Ishikawa (cell line): ENCODE measurements around the gene AQP2.

Experiments used
- CEBPB ChIP-seq: IDR thresholded peaks from 2 replicates; pipeline ENCODE4 v1.6.1; 2012
- CREB1 ChIP-seq: IDR thresholded peaks from 2 replicates; pipeline ENCODE4 v1.6.1; 2012; ENCODE audit warnings: low read depth
- EGR1 ChIP-seq: IDR thresholded peaks from 2 replicates; pipeline ENCODE4 v1.6.1; 2012
- EP300 ChIP-seq: IDR thresholded peaks from 2 replicates; pipeline ENCODE4 v1.6.1; 2012; ENCODE audit warnings: borderline replicate concordance
- FOXM1 ChIP-seq: IDR thresholded peaks from 2 replicates; pipeline ENCODE4 v1.6.1; 2012; ENCODE audit warnings: low read depth, borderline replicate concordance
- MAX ChIP-seq: IDR thresholded peaks from 2 replicates; pipeline ENCODE4 v1.6.1; 2012
- NFIC ChIP-seq: IDR thresholded peaks from 2 replicates; pipeline ENCODE4 v1.6.1; 2012
- RAD21 ChIP-seq: IDR thresholded peaks from 2 replicates; pipeline ENCODE4 v1.6.1; 2012; ENCODE audit warnings: low read depth
- TAF1 ChIP-seq: IDR thresholded peaks from 2 replicates; pipeline ENCODE4 v1.6.1; 2012; ENCODE audit warnings: low read depth, mild to moderate bottlenecking
- TCF12 ChIP-seq: IDR thresholded peaks from 2 replicates; pipeline ENCODE4 v1.6.1; 2012; ENCODE audit warnings: low read depth
- TEAD4 ChIP-seq: IDR thresholded peaks from 2 replicates; pipeline ENCODE4 v1.6.1; 2012
- YY1 ChIP-seq: IDR thresholded peaks from 2 replicates; pipeline ENCODE4 v1.6.1; 2012; ENCODE audit warnings: low read depth
- ZBTB7A ChIP-seq: IDR thresholded peaks from 2 replicates; pipeline ENCODE4 v1.6.1; 2012; ENCODE audit warnings: low read depth
- TF ChIP-seq, protein P1 (sequence below): IDR thresholded peaks from 2 replicates; pipeline ENCODE4 v1.6.1; 2012; ENCODE audit warnings: low read depth, mild to moderate bottlenecking
- TF ChIP-seq, protein P2 (sequence below): IDR thresholded peaks from 2 replicates; pipeline ENCODE4 v1.6.1; 2012

AQP2 gene

GRCh38 chr12:49953151-49953550 is 2.6 kb downstream of the AQP2 start:
- TF ChIP-seq CEBPB (no peak), YY1 (no peak), EP300 (no peak), FOXM1 (no peak), TCF12 (no peak), CREB1 (no peak)
- TF ChIP-seq, protein P1, sequence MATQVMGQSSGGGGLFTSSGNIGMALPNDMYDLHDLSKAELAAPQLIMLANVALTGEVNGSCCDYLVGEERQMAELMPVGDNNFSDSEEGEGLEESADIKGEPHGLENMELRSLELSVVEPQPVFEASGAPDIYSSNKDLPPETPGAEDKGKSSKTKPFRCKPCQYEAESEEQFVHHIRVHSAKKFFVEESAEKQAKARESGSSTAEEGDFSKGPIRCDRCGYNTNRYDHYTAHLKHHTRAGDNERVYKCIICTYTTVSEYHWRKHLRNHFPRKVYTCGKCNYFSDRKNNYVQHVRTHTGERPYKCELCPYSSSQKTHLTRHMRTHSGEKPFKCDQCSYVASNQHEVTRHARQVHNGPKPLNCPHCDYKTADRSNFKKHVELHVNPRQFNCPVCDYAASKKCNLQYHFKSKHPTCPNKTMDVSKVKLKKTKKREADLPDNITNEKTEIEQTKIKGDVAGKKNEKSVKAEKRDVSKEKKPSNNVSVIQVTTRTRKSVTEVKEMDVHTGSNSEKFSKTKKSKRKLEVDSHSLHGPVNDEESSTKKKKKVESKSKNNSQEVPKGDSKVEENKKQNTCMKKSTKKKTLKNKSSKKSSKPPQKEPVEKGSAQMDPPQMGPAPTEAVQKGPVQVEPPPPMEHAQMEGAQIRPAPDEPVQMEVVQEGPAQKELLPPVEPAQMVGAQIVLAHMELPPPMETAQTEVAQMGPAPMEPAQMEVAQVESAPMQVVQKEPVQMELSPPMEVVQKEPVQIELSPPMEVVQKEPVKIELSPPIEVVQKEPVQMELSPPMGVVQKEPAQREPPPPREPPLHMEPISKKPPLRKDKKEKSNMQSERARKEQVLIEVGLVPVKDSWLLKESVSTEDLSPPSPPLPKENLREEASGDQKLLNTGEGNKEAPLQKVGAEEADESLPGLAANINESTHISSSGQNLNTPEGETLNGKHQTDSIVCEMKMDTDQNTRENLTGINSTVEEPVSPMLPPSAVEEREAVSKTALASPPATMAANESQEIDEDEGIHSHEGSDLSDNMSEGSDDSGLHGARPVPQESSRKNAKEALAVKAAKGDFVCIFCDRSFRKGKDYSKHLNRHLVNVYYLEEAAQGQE = no peak

DNA sequence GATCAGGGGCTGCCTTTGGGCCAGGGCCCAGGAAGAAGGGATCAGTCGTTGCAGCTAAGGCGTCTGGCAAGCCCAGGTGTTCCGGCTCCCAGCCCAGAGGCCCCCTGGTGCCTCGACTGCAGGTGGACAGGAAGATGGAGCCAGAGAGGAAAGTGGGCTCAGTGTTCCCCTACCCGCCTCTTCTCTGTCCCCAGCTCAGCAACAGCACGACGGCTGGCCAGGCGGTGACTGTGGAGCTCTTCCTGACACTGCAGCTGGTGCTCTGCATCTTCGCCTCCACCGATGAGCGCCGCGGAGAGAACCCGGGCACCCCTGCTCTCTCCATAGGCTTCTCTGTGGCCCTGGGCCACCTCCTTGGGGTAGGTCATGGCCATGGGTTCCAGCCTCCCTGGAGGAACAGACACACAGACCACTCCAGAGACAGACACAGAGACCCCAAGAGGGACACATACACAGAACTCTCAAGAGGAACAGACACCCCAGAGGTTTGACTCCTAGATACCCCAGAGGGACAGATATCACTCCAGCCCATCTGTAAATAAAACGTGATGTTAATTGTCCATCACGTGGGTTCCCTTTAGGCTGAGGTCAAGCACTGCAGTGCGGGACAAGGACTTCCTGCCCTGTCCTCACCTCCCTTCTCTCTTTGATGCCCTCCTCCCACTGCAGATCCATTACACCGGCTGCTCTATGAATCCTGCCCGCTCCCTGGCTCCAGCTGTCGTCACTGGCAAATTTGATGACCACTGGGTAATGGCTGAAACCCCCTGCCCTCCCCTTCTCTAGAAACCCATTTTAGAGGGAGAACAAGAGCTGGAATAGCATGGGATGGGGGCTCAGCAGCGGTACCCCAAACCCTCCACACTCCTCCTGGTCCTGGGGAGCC is 3.7 kb downstream of the AQP2 start:
- TF ChIP-seq RAD21 (no peak), TAF1 (no peak), NFIC (no peak), FOXM1 (no peak)
- TF ChIP-seq, protein P2, sequence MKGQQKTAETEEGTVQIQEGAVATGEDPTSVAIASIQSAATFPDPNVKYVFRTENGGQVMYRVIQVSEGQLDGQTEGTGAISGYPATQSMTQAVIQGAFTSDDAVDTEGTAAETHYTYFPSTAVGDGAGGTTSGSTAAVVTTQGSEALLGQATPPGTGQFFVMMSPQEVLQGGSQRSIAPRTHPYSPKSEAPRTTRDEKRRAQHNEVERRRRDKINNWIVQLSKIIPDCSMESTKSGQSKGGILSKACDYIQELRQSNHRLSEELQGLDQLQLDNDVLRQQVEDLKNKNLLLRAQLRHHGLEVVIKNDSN = no peak

DNA sequence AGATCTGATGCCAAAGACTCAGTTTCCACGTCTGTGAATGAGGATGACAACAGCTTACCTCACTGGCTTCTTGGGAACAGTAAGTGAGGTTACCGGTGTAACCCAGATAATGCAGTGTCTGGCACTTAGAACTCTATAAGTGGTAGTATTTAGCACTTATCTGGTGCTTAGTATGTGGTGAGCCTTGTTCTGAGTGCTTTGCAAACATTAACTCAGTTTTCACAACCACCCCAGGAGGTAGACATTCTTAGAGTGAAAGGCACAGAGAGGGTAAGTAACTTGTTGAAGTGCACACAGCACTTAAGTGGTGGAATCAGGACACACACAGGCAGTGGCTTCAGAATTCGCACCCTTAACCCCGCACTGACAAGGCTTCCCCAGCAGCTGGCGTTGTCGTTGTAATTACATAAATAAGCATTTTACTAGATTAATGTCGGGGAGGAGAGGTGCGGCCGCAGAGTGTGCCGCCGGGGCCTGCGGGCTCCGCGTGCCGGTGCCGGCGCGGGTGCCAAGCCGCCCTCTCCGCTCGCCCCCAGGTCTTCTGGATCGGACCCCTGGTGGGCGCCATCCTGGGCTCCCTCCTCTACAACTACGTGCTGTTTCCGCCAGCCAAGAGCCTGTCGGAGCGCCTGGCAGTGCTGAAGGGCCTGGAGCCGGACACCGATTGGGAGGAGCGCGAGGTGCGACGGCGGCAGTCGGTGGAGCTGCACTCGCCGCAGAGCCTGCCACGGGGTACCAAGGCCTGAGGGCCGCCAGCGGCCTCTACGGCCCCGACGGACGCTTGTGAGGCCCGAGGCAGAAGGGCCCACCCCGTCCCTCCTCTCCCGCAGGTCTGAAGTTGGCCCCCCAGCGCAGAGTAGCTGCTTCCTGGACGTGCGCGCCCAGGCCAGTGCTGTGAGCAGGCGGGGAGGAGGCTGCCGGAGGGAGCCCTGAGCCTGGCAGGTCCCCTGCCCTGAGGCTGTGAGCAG is 4.6 kb downstream of the AQP2 start:
- TF ChIP-seq TAF1 (no peak), YY1 (no peak), TCF12 (no peak), CEBPB (no peak), EP300 (no peak)
- TF ChIP-seq, protein P1 = no peak
- TF ChIP-seq, protein P2 = no peak

DNA sequence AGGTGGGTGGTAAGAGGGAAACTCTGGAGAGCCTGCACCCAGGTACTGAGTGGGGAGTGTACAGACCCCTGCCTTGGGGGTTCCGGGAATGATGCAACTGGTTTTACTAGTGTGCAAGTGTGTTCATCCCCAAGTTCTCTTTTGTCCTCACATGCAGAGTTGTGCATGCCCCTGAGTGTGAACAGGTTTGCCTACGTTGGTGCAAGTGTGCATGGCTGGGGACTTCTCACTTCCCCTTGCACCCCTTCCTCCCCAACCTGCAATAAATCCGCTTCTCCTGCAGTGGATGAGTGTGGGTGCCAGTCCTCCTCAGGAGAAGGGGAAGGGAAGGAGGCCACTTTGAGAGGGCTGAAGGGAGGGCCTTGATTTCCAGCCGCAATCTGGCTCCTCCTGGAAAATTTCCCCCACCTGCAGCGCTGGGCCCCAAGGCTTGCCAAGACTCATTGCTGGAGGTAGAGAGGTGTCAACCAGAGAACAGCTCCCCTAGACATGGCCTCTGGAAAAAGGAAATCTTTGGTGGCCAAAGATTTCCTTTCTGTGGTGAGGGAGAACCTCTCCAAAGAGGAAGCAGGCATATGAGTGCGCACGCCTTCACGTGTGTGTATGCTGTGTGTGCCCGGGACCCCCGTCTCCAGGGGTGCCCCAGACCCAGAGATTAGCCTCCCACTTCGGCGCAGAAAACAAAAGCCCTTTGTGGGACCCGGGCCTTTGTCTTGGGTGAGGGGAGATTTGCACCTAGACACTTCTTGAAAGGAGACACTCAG is 5.5 kb downstream of the AQP2 start:
- TF ChIP-seq NFIC (no peak; the same call in 1 of the 2 replicates), ZBTB7A (no peak), TEAD4 (no peak), CREB1 (no peak), EP300 (no peak), YY1 (no peak), TAF1 (no peak), RAD21 (no peak; the same call in 1 of the 2 replicates), FOXM1 (no peak), TCF12 (no peak), CEBPB (no peak), MAX (no peak), EGR1 (no peak)
- TF ChIP-seq, protein P2 = no peak
- TF ChIP-seq, protein P1 = no peak
